Measurements from ENCODE around the gene BBS9.

Gene BBS9

GRCh38 chr7:33101906-33102305, 27.5 kb upstream of the BBS9 start:
- peaks cover 57% of the 10 kb centered on the region for H3K36me3 ChIP-seq
- no peak for DNase-seq
- TF ChIP-seq CTCF (IDR thresholded peaks at IDR 0.05; ENCODE audit: low read depth, low read length) = no peak
- no peaks in the 10 kb centered on the region for H3K27me3 ChIP-seq
- no peak overlapping the region for H3K4me3 ChIP-seq (ENCODE audit: low read depth, low read length)
- H3K9me3 ChIP-seq = no peaks in the 10 kb centered on the region
- H3K4me1 ChIP-seq = no peaks in the 10 kb centered on the region

GRCh38 chr7:33107136-33108066, 22.0 kb upstream of the BBS9 start:
- no peaks in the 10 kb centered on the region for H3K4me1 ChIP-seq
- TF ChIP-seq CTCF (IDR thresholded peaks at IDR 0.05; ENCODE audit: low read depth, low read length) = peak; percentile 53

GRCh38 chr7:33108554-33109004, 20.8 kb upstream of the BBS9 start:
- H3K27me3 ChIP-seq = peaks cover 1% of the 10 kb centered on the region; the same call in 1 of the 2 replicates
- no peaks in the 10 kb centered on the region for H3K4me1 ChIP-seq
- peak; percentile 20; the same call in 1 of the 2 replicates for TF ChIP-seq CTCF (IDR thresholded peaks at IDR 0.05; ENCODE audit: low read depth, low read length)
- peak; percentile 13 for DNase-seq
- no peaks in the 10 kb centered on the region for H3K9me3 ChIP-seq
- H3K36me3 ChIP-seq = peaks cover 4% of the 10 kb centered on the region; the same call in 1 of the 2 replicates
- H3K4me3 ChIP-seq (ENCODE audit: low read depth, low read length) = peak overlapping the region; percentile 75

More at GRCh38 chr7:33107136-33108066, 22.0 kb upstream of the BBS9 start:
- Histone ChIP-seq H3K9me3 (no peaks in the 10 kb centered on the region), H3K4me3 (ENCODE audit: low read depth, low read length) (peak overlapping the region; percentile 75), H3K36me3 (peaks cover 12% of the 10 kb centered on the region), H3K27me3 (no peaks in the 10 kb centered on the region)
- DNase-seq = peak; percentile 54

- Histone ChIP-seq H3K27me3 (peaks cover 3% of the 10 kb centered on the region; the same call in 1 of the 2 replicates), H3K9me3 (no peaks in the 10 kb centered on the region)
- peak; percentile 88 for DNase-seq
Measured at GRCh38 chr7:33109005-33109757, 20.2 kb upstream of the BBS9 start, which contains the start of gene RP9. Gene RP9 (minus strand): TSS chr7:33109404. CDS start chr7:33109372, 32 bp downstream.

GRCh38 chr7:33109758-33110238, 19.6 kb upstream of the BBS9 start:
- no peak for TF ChIP-seq CTCF (IDR thresholded peaks at IDR 0.05; ENCODE audit: low read depth, low read length)
- Histone ChIP-seq H3K9me3 (no peaks in the 10 kb centered on the region), H3K36me3 (0 out of 2 replicates have a peak, but pooled peaks cover 2% of the 10 kb centered on the region), H3K4me3 (ENCODE audit: low read depth, low read length) (peak overlapping the region; percentile 67), H3K27me3 (peaks cover 4% of the 10 kb centered on the region), H3K4me1 (no peaks in the 10 kb centered on the region)
- peak; percentile 16 for DNase-seq

More at GRCh38 chr7:33109005-33109757, 20.2 kb upstream of the BBS9 start, which contains the start of gene RP9:
- H3K36me3 ChIP-seq = peaks cover 2% of the 10 kb centered on the region; the same call in 1 of the 2 replicates
- H3K4me3 ChIP-seq (ENCODE audit: low read depth, low read length) = peak within 1 kb of the TSS; percentile 75
- H3K4me1 ChIP-seq = no peaks in the 10 kb centered on the region
- peak; percentile 52 for TF ChIP-seq CTCF (IDR thresholded peaks at IDR 0.05; ENCODE audit: low read depth, low read length)

All from BE2C (cell line).